ENCODE results near the gene ALDH9A1.

The ALDH9A1 gene

DNA sequence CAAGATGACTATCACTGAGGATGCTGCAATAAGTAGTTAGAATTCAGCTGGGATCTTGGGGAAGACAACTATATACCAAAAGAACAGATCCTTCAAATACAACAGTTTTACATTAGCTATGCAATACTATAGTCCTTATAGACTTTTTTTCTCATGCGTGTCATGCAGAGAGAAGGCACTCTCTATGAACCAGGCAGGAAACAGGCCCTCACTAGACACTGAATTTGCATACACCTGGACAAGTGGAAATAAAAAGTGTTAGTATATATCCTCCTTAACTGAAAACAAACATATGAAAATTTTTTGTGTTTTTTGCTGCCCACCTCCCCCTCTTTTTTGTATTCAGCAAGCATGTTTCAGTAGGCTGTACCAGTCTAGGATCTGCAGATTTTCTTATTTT lies 40.4 kb upstream of the ALDH9A1 start:
- H4K91ac ChIP-seq (ENCODE audit: low read depth, low read length, poor library complexity), result no peak overlapping the region
- H3K4me2 ChIP-seq (ENCODE audit: insufficient read depth, low read length, poor library complexity, severe bottlenecking), result no peak overlapping the region
- H2BK12ac ChIP-seq (ENCODE audit: low read length), result no peak overlapping the region
- no peak overlapping the region for H3K23ac ChIP-seq (ENCODE audit: low read depth, low read length, poor library complexity)
- H3K18ac ChIP-seq (ENCODE audit: low read length), result no peak overlapping the region
- H3K79me1 ChIP-seq (ENCODE audit: low read depth, low read length), result no peaks in the 10 kb centered on the region
- peaks cover 0 to 13% of the 10 kb centered on the region in 2 donors for H3K9me3 ChIP-seq (replicated peaks in 1 of 2; ENCODE audit: control insufficient read depth in 2 of 2, insufficient read depth in 1 of 2, low read depth in 1 of 2, low read length in 2 of 2)
- no peak overlapping the region for H3K4me3 ChIP-seq (ENCODE audit: low read length in 2 of 2)
- H3K9ac ChIP-seq (ENCODE audit: low read depth, low read length, poor library complexity), result no peak overlapping the region
- H4K8ac ChIP-seq (ENCODE audit: low read depth, low read length), result no peak overlapping the region
- no peak overlapping the region for H2AFZ ChIP-seq (ENCODE audit: low read length)
- H3K14ac ChIP-seq (ENCODE audit: low read length), result no peak overlapping the region
- WGBS, 2 donors (ENCODE audit: extremely low coverage in 2 of 2, insufficient read length in 2 of 2, insufficient replicate concordance in 1 of 2), result no CpG with 5 or more reads among the region's 1 CpG
- H3K4me1 ChIP-seq (ENCODE audit: control insufficient read depth in 2 of 2, insufficient read depth in 1 of 2, low read depth in 1 of 2, low read length in 2 of 2), result no peaks in the 10 kb centered on the region
- no peak overlapping the region for H2AK5ac ChIP-seq (ENCODE audit: low read depth, low read length)
- no peak overlapping the region for H3K4ac ChIP-seq (ENCODE audit: low read length)
- no peak for DNase-seq (ENCODE audit: low spot score)
- no peak overlapping the region for H2BK5ac ChIP-seq (ENCODE audit: low read length)
- no peak overlapping the region for H2BK15ac ChIP-seq (ENCODE audit: low read length)
- H3K27me3 ChIP-seq (ENCODE audit: control insufficient read depth in 3 of 3, insufficient read depth in 3 of 3, low read depth in 1 of 3, low read length in 3 of 3), result no peaks in the 10 kb centered on the region
- no peak overlapping the region for H3K27ac ChIP-seq (replicated peaks; ENCODE audit: low read length)
- H2BK120ac ChIP-seq (ENCODE audit: low read depth, low read length), result no peak overlapping the region
- H3K36me3 ChIP-seq (replicated peaks in 1 of 2; ENCODE audit: control insufficient read depth in 2 of 2, insufficient read depth in 2 of 2, low read length in 2 of 2), result peaks cover 3 to 59% of the 10 kb centered on the region in 2 donors

DNA sequence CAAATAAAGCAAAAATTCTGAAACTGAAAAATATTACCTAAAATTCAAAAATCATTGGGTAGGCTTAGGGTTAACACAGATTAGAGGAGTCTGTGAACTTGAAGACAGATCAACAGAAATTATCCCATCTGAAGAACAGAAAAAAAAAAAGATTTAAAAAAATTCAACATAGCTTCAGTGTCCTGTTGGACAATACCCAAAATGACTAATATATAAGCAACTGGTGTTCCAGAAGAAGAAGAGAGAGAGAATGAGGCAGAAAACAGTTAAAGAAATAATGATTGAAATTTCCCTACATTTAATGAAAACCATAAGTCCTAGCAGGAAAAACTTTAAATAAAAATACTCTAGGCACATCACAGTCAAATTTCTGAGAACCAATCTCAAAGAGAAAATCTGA lies 38.8 kb upstream of the ALDH9A1 start:
- H3K4ac ChIP-seq (ENCODE audit: low read length), result no peak overlapping the region
- no peak overlapping the region for H3K23ac ChIP-seq (ENCODE audit: low read depth, low read length, poor library complexity)
- no peak overlapping the region for H4K91ac ChIP-seq (ENCODE audit: low read depth, low read length, poor library complexity)
- H2BK15ac ChIP-seq (ENCODE audit: low read length), result no peak overlapping the region
- H3K4me1 ChIP-seq (ENCODE audit: control insufficient read depth in 2 of 2, insufficient read depth in 1 of 2, low read depth in 1 of 2, low read length in 2 of 2), result no peaks in the 10 kb centered on the region
- H2BK120ac ChIP-seq (ENCODE audit: low read depth, low read length), result no peak overlapping the region
- no peak overlapping the region for H2AK5ac ChIP-seq (ENCODE audit: low read depth, low read length)
- H3K4me2 ChIP-seq (ENCODE audit: insufficient read depth, low read length, poor library complexity, severe bottlenecking), result no peak overlapping the region
- H3K9ac ChIP-seq (ENCODE audit: low read depth, low read length, poor library complexity), result no peak overlapping the region
- no peak overlapping the region for H4K8ac ChIP-seq (ENCODE audit: low read depth, low read length)
- no peak overlapping the region for H3K18ac ChIP-seq (ENCODE audit: low read length)
- H3K27ac ChIP-seq (replicated peaks; ENCODE audit: low read length), result no peak overlapping the region
- no peaks in the 10 kb centered on the region for H3K79me1 ChIP-seq (ENCODE audit: low read depth, low read length)
- H3K9me3 ChIP-seq (replicated peaks in 1 of 2; ENCODE audit: control insufficient read depth in 2 of 2, insufficient read depth in 1 of 2, low read depth in 1 of 2, low read length in 2 of 2), result peaks cover 0 to 13% of the 10 kb centered on the region in 2 donors
- H2BK12ac ChIP-seq (ENCODE audit: low read length), result no peak overlapping the region
- H2BK5ac ChIP-seq (ENCODE audit: low read length), result no peak overlapping the region
- H3K36me3 ChIP-seq (replicated peaks in 1 of 2; ENCODE audit: control insufficient read depth in 2 of 2, insufficient read depth in 2 of 2, low read length in 2 of 2), result peaks cover 3 to 55% of the 10 kb centered on the region in 2 donors
- H3K4me3 ChIP-seq (ENCODE audit: low read length in 2 of 2), result no peak overlapping the region
- H3K27me3 ChIP-seq (ENCODE audit: control insufficient read depth in 3 of 3, insufficient read depth in 3 of 3, low read depth in 1 of 3, low read length in 3 of 3), result no peaks in the 10 kb centered on the region
- DNase-seq (ENCODE audit: low spot score), result no peak
- H2AFZ ChIP-seq (ENCODE audit: low read length), result no peak overlapping the region
- no peak overlapping the region for H3K14ac ChIP-seq (ENCODE audit: low read length)

GRCh38 chr1:165734906-165735305 lies 36.5 kb upstream of the ALDH9A1 start:
- H3K4me3 ChIP-seq (ENCODE audit: low read length in 2 of 2), result no peak overlapping the region
- no peak overlapping the region for H2AK5ac ChIP-seq (ENCODE audit: low read depth, low read length)
- H2BK12ac ChIP-seq (ENCODE audit: low read length), result no peak overlapping the region
- no peak overlapping the region for H3K27ac ChIP-seq (replicated peaks; ENCODE audit: low read length)
- H4K91ac ChIP-seq (ENCODE audit: low read depth, low read length, poor library complexity), result no peak overlapping the region
- H3K23ac ChIP-seq (ENCODE audit: low read depth, low read length, poor library complexity), result no peak overlapping the region
- no peak overlapping the region for H3K9ac ChIP-seq (ENCODE audit: low read depth, low read length, poor library complexity)
- H3K14ac ChIP-seq (ENCODE audit: low read length), result no peak overlapping the region
- H4K8ac ChIP-seq (ENCODE audit: low read depth, low read length), result no peak overlapping the region
- WGBS, 2 donors (ENCODE audit: extremely low coverage in 2 of 2, insufficient read length in 2 of 2, insufficient replicate concordance in 1 of 2), result no CpG with 5 or more reads among the region's 3 CpGs
- no peak overlapping the region for H2BK5ac ChIP-seq (ENCODE audit: low read length)
- DNase-seq (ENCODE audit: low spot score), result no peak
- H3K36me3 ChIP-seq (replicated peaks in 1 of 2; ENCODE audit: control insufficient read depth in 2 of 2, insufficient read depth in 2 of 2, low read length in 2 of 2), result peaks cover 0 to 37% of the 10 kb centered on the region in 2 donors
- H3K18ac ChIP-seq (ENCODE audit: low read length), result no peak overlapping the region
- peaks cover 0 to 13% of the 10 kb centered on the region in 2 donors for H3K9me3 ChIP-seq (replicated peaks in 1 of 2; ENCODE audit: control insufficient read depth in 2 of 2, insufficient read depth in 1 of 2, low read depth in 1 of 2, low read length in 2 of 2)
- no peak overlapping the region for H3K4me2 ChIP-seq (ENCODE audit: insufficient read depth, low read length, poor library complexity, severe bottlenecking)
- no peaks in the 10 kb centered on the region for H3K4me1 ChIP-seq (ENCODE audit: control insufficient read depth in 2 of 2, insufficient read depth in 1 of 2, low read depth in 1 of 2, low read length in 2 of 2)
- no peak overlapping the region for H2BK120ac ChIP-seq (ENCODE audit: low read depth, low read length)
- H3K79me1 ChIP-seq (ENCODE audit: low read depth, low read length), result no peaks in the 10 kb centered on the region
- no peak overlapping the region for H3K4ac ChIP-seq (ENCODE audit: low read length)
- H2AFZ ChIP-seq (ENCODE audit: low read length), result no peak overlapping the region
- H3K27me3 ChIP-seq (ENCODE audit: control insufficient read depth in 3 of 3, insufficient read depth in 3 of 3, low read depth in 1 of 3, low read length in 3 of 3), result no peaks in the 10 kb centered on the region
- H2BK15ac ChIP-seq (ENCODE audit: low read length), result no peak overlapping the region

- WGBS, 2 donors (ENCODE audit: extremely low coverage in 2 of 2, insufficient read length in 2 of 2, insufficient replicate concordance in 1 of 2), result no CpG with 5 or more reads among the region's 2 CpGs
- H4K91ac ChIP-seq (ENCODE audit: low read depth, low read length, poor library complexity), result no peak overlapping the region
- H3K14ac ChIP-seq (ENCODE audit: low read length), result no peak overlapping the region
- DNase-seq (ENCODE audit: low spot score), result no peak
- no peaks in the 10 kb centered on the region for H3K79me1 ChIP-seq (ENCODE audit: low read depth, low read length)
- H3K23ac ChIP-seq (ENCODE audit: low read depth, low read length, poor library complexity), result no peak overlapping the region
- H3K9ac ChIP-seq (ENCODE audit: low read depth, low read length, poor library complexity), result no peak overlapping the region
- no peak overlapping the region for H2AK5ac ChIP-seq (ENCODE audit: low read depth, low read length)
- H3K36me3 ChIP-seq (replicated peaks in 1 of 2; ENCODE audit: control insufficient read depth in 2 of 2, insufficient read depth in 2 of 2, low read length in 2 of 2), result peaks cover 0 to 29% of the 10 kb centered on the region in 2 donors
- H3K4me3 ChIP-seq (ENCODE audit: low read length in 2 of 2), result no peak overlapping the region
- no peak overlapping the region for H3K4me2 ChIP-seq (ENCODE audit: insufficient read depth, low read length, poor library complexity, severe bottlenecking)
- no peak overlapping the region for H2BK12ac ChIP-seq (ENCODE audit: low read length)
- H3K4me1 ChIP-seq (ENCODE audit: control insufficient read depth in 2 of 2, insufficient read depth in 1 of 2, low read depth in 1 of 2, low read length in 2 of 2), result no peaks in the 10 kb centered on the region
- H2BK15ac ChIP-seq (ENCODE audit: low read length), result no peak overlapping the region
- no peaks in the 10 kb centered on the region for H3K9me3 ChIP-seq (replicated peaks in 1 of 2; ENCODE audit: control insufficient read depth in 2 of 2, insufficient read depth in 1 of 2, low read depth in 1 of 2, low read length in 2 of 2)
- H2BK5ac ChIP-seq (ENCODE audit: low read length), result no peak overlapping the region
- H2BK120ac ChIP-seq (ENCODE audit: low read depth, low read length), result no peak overlapping the region
- no peak overlapping the region for H3K4ac ChIP-seq (ENCODE audit: low read length)
- H3K27ac ChIP-seq (replicated peaks; ENCODE audit: low read length), result no peak overlapping the region
- no peak overlapping the region for H4K8ac ChIP-seq (ENCODE audit: low read depth, low read length)
- no peak overlapping the region for H3K18ac ChIP-seq (ENCODE audit: low read length)
- H3K27me3 ChIP-seq (ENCODE audit: control insufficient read depth in 3 of 3, insufficient read depth in 3 of 3, low read depth in 1 of 3, low read length in 3 of 3), result no peaks in the 10 kb centered on the region
- no peak overlapping the region for H2AFZ ChIP-seq (ENCODE audit: low read length)
Observed at GRCh38 chr1:165726841-165727240, 28.5 kb upstream of the ALDH9A1 start.
